HUES6 (cell line): Measurements from ENCODE around the gene SLC15A3.
"Not testable (repeated sequence)": the region's sequence is repeated elsewhere in the genome, so short reads cannot be mapped to it uniquely, and the experiment has no call there.

Experiments
- H3K27ac ChIP-seq: 2 replicates; pipeline ENCODE4 v1.7.0; 2013; ENCODE audit warnings: low read depth, mild to moderate bottlenecking, low read length, inconsistent platforms
- H3K27me3 ChIP-seq: 2 replicates; pipeline ENCODE4 v1.6.1; 2013; ENCODE audit warnings: low read length; ENCODE audit not compliant: control insufficient read depth, insufficient read depth
- H3K36me3 ChIP-seq: 2 replicates; pipeline ENCODE4 v1.6.1; 2013; ENCODE audit warnings: low read length; ENCODE audit not compliant: control insufficient read depth, insufficient read depth
- H3K4me1 ChIP-seq: 2 replicates; pipeline ENCODE4 v1.6.1; 2013; ENCODE audit warnings: low read length; ENCODE audit not compliant: control insufficient read depth, insufficient read depth
- H3K4me3 ChIP-seq: 2 replicates; pipeline ENCODE4 v1.5.1; 2013; ENCODE audit warnings: low read depth, low read length
- H3K9ac ChIP-seq: one replicate; pipeline ENCODE4 v1.6.1; 2013; ENCODE audit warnings: mild to moderate bottlenecking, low read length
- H3K9me3 ChIP-seq: 2 replicates; pipeline ENCODE4 v1.6.1; 2013; ENCODE audit warnings: low read depth, low read length; ENCODE audit not compliant: control insufficient read depth, insufficient read depth

Gene SLC15A3

DNA sequence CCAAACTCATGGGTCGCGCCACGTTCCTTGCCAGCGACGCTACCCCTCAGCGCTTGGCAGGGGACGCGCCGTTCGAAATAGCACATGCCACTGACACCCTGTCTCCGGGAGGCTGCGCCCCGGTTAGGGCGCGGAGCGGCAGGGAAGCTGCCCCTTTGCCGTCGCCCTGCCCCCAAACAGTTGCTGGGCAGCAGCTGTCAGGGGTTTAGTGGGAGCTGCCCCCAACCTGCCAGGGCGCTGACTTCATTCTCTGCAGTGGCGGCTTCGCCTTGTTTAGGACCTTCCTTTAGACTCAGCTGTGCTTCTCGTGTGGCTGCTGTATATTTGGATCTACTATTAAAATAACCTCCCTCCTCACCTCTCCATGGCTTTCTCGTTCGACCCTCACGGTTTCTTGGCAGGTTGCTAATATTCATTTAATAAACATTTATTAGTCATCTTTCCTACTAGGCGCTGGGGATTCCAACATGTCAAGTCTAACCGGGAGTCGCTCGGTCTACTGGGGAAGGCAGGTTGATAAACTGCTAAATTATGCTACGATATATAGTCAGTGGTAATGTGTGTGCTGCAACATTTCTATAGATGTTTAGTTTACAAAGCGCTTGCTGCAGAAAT is 37.2 kb downstream of the SLC15A3 start:
- H3K27ac ChIP-seq: no peak overlapping the region
- peak overlapping the region; percentile 52 for H3K4me3 ChIP-seq
- H3K27me3 ChIP-seq: peaks cover 18% of the 10 kb centered on the region
- no peaks in the 10 kb centered on the region; the same call in 1 of the 2 replicates for H3K9me3 ChIP-seq
- H3K4me1 ChIP-seq: peaks cover 39% of the 10 kb centered on the region
- H3K9ac ChIP-seq: peak overlapping the region; percentile 68
- H3K36me3 ChIP-seq: peaks cover under 1% of the 10 kb centered on the region; the same call in 1 of the 2 replicates

DNA sequence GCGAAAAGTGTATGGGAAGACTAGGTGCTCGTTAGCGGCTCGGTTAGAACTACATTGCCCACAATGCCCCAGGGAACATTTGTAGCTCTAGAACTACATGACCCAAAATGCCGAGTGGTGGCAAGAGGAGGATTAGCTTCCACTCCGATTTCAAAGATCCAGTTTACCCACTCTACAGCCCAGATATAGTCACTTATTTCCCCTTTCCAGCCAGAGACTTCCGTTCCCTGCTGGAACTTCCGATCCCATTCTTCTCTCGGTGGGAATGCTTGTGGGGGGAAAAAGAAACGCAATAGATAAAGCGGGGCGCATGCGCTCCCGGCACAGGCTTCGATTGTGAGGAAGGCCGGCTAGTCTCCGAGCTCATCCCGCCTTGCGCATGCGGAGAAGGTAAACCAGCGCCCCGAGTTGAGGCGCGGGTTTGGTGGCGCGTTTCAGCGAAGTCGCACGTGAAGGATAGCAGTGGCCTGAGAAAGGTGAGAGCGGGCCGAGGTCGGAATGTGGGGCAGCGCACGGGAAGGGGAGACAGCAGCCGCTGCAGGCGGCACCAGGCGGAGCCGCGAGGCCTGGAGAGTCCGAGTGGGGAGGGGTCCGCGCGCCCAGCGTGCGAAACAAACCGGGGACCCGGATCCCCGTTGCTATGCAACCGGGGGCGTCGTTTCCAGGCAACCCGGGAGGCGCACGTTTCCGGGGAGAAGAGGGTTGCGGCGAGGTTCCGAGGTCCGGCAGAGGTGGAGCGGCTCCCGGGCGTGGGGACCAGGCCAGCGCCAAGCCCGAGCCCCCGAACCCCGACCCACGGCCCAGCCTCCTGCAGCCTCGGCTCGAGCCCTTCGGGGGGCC is 38.0 kb downstream of the SLC15A3 start, which contains the start of gene TMEM109:
TSS of gene TMEM109 (plus strand) at position 366 of the 840 bp plus-strand sequence. CDS start 5,536 bp downstream, outside the sequence.
- H3K4me1 ChIP-seq: peaks cover 39% of the 10 kb centered on the region
- no peaks in the 10 kb centered on the region for H3K36me3 ChIP-seq
- H3K4me3 ChIP-seq: peak within 1 kb of the TSS; percentile 52
- no peaks in the 10 kb centered on the region; the same call in 1 of the 2 replicates for H3K9me3 ChIP-seq
- peak within 1 kb of the TSS; percentile 43 for H3K27ac ChIP-seq
- peaks cover 23% of the 10 kb centered on the region for H3K27me3 ChIP-seq
- H3K9ac ChIP-seq: peak within 1 kb of the TSS; percentile 68

DNA sequence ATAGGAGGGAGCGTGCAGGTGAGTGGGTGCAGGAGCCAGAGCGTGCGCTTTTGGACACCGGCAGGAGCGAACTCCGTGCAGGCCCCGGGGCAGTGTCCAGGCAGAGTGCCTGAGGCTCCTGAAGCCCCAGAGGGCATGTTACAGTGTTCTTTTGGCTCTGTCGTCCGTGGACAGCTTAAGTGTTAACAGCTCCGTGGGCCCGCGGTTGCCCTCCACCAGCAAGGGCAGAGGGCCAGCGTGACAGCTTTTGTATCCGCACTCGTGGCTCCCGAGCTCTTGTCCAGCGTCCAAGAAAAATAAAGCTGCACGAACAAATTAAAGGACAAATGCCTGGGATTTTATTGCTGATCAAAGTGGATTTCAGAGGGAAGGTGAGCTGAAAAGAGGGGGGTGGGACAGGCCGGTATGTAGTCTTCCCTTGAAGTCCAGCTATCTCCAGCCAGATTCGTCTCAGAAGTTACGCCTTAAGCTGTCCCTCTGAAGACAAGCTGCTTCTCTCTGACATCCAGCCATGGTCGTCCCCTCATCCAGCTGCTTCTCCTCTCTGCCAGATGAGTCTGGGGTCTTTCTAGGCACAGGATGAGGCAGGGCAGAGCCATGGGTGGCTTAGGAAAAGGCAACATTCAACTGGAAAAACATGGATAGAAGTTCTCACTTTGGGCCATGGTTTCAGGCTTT is 39.0 kb downstream of the SLC15A3 start:
- H3K9ac ChIP-seq: peak overlapping the region; percentile 68
- H3K4me1 ChIP-seq: peaks cover 33% of the 10 kb centered on the region
- H3K27ac ChIP-seq: no peak overlapping the region

DNA sequence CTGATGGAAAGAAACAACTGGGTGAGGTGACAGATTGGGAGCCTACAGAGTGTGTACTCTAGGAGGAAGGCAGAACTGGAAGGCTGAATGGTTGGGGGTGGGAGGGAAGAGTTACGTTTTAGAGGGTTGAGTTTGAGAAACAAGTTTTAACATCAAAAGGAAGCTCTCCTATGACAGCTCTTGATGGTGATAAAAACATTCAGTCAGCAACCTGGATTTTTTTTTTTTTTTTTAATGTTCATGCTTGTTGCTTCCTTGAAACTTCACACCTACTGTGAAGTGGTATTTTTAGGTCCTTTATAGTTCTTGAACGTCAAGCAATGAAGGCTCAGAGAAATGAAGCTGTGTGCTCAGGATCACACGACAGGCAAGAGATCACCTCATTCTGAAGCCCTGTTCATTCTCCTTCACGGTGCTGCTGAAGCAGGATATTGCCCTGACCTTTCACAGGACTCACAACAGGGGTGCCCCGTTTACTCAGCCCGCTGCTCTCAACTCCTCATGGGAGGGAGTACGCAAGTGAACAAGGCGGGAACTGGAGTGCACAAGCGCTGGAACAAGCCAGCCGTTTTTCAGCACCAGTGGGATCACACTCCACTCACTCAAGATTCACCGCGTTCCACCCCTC is 39.6 kb downstream of the SLC15A3 start:
- H3K4me3 ChIP-seq: no peak overlapping the region
- peaks cover 33% of the 10 kb centered on the region for H3K4me1 ChIP-seq
- H3K27me3 ChIP-seq: peaks cover 36% of the 10 kb centered on the region
- no peak overlapping the region for H3K27ac ChIP-seq
- H3K36me3 ChIP-seq: no peaks in the 10 kb centered on the region
- no peak overlapping the region for H3K9ac ChIP-seq
- no peaks in the 10 kb centered on the region for H3K9me3 ChIP-seq

More for the DNA sequence above, 39.0 kb downstream of the SLC15A3 start:
- Histone ChIP-seq H3K9me3 (no peaks in the 10 kb centered on the region; the same call in 1 of the 2 replicates), H3K4me3 (peak overlapping the region; percentile 52), H3K36me3 (no peaks in the 10 kb centered on the region), H3K27me3 (peaks cover 33% of the 10 kb centered on the region)

DNA sequence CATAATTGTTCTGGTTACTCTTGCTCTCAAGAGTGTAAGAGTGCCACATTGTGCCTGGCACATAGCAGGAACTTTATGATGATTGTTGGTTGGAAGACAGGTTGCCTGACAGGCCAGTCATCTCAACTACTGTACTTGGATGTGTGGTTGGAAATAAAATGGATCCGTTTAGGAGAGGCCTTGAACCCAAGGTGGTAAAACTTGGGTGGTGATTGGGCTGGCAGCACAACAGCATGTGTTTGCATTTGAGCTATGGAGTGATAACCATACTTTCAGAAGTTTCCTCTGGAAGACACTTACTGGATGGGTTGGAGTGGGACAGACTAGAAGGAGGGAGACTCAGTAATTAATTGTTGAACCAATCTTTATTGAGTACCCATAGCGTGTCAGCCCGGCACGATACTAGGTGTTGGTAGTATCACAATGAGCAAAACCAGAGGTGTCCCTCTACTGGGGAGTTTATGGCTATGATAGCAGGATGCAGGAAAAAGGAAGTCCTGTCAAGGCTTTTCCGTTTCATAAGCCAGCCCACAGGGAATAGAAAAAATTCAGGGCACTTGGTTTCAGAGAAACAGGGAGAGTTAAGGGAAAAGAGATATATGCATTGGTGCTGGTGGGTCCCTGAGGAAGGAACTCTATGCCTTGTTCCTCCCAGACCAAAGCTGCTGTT is 41.1 kb downstream of the SLC15A3 start:
- Histone ChIP-seq H3K27me3 (peaks cover 36% of the 10 kb centered on the region), H3K4me1 (peaks cover 23% of the 10 kb centered on the region), H3K36me3 (no peaks in the 10 kb centered on the region), H3K4me3 (no peak overlapping the region), H3K27ac (no peak overlapping the region), H3K9ac (no peak overlapping the region), H3K9me3 (no peaks in the 10 kb centered on the region)

DNA sequence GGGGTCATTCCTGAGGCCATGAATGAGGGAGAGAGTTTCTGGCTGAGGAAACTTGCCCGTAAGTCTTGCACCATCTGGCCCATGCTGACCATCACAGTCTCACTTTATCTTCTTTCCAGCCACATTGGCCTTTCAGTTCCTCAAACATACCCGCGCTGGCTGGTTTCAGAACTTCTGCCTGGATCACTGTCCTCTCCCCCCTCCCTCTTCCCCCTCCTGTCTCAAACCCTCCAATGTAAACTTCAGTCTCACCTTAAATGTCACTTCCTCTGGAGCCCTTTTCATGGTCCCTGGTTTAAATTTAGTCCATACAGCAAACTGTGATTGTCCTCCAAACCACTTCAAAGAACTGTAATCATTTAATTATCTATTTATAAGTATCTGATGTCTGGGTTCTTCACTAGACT is 41.7 kb downstream of the SLC15A3 start:
- Histone ChIP-seq H3K9ac (no peak overlapping the region), H3K27ac (no peak overlapping the region), H3K4me1 (peaks cover 22% of the 10 kb centered on the region)

DNA sequence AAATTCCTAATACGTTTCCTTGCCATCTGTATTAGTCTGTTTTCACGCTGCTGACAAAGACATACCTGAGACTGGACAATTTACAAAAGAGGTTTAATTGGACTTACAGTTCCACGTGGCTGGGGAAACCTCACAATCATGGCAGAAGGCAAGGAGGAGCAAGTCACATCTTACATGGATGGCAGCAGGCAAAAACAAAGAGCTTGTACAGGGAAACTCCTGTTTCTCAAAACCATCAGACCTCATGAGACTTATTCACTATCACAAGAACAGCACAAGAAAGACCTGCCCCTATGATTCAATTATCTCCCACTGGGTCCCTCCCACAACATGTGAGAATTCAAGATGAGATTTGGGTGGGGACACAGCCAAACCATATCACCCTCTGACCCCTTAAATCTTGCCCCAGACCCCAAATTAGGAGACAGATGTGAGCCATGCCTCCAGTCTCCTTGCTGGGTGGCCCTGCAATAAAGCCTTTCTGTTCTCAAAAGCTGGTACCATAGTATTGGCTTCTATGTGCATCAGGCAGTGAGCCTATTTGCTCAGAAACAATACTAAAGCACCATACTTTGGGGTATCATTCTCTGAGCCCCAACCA is 42.2 kb downstream of the SLC15A3 start:
- H3K36me3 ChIP-seq, H3K9me3 ChIP-seq, H3K27ac ChIP-seq, H3K4me3 ChIP-seq, H3K9ac ChIP-seq: not testable (repeated sequence)
- Histone ChIP-seq H3K27me3 (peaks cover 36% of the 10 kb centered on the region), H3K4me1 (peaks cover 22% of the 10 kb centered on the region)

More for the DNA sequence above, 41.7 kb downstream of the SLC15A3 start:
- H3K9me3 ChIP-seq: no peaks in the 10 kb centered on the region
- no peak overlapping the region for H3K4me3 ChIP-seq
- no peaks in the 10 kb centered on the region for H3K36me3 ChIP-seq
- peaks cover 36% of the 10 kb centered on the region for H3K27me3 ChIP-seq

DNA sequence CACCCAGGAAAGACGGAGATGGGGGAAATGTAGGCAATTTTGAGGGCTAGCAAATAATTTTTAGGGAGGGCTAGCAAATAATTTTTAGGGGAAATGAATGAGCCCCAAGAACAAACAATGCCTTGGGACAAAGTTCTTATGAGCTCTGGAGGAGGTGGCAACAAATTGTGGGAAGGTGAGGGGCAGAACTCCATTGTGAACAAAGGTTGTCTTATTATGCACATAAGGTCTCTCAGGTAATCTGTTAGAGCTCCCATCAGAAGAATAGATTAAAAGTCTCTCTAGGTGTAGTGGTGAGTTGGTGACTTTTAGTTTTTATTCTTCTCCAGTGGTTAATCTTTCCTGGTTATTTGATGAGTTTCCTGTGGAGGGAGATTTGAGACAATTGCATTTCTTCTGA is 43.2 kb downstream of the SLC15A3 start:
- H3K4me1 ChIP-seq: peaks cover 17% of the 10 kb centered on the region
- peaks cover 36% of the 10 kb centered on the region for H3K27me3 ChIP-seq
- no peak overlapping the region for H3K27ac ChIP-seq
- no peak overlapping the region for H3K4me3 ChIP-seq
- H3K36me3 ChIP-seq: 0 out of 2 replicates have a peak, but pooled peaks cover 3% of the 10 kb centered on the region
- no peaks in the 10 kb centered on the region for H3K9me3 ChIP-seq
- H3K9ac ChIP-seq: no peak overlapping the region

DNA sequence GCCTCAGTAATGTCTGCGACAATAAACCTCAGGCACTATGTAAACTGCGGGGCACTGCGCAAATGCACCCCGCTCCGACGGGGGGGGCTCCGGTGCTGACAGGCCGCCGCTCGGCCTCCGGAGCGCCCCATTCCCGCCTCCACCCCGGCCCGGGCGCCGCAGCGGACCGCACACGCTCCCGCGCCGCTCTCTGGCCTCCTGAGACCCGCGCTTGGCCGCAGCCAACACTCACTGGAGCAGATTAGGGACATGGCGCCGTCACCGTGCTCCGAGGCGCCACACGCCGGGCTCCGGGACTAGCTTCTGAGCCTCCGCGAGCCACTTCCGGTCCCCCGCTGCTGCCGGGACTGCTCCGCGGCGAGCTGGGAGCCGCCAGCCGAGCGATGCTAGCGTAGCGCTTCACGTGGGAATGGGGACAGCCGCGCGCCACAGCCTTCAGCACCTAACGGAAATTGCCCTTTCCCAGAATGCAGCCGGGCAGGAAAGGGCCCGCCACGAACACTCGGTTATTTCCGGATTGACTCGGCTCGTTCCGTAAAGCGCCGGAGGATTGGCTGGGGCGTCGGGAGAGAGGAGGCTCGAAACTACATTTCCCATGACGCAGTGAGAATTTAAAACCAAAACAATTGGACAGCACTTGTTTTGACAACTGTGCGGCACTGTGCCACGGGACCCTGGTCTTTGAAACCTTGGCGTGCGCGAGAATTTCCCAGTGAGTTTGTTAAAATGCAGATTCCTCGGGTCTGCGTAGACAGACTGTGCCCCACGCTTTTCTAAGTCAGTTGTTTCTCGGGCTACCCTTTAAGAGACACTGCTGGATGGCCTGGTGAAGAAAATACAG is 45.6 kb downstream of the SLC15A3 start, which contains the start of gene PRPF19:
TSS of gene PRPF19 (minus strand) at position 454 of the 841 bp plus-strand sequence. CDS start at position 251, 203 bp downstream.
- peak within 1 kb of the TSS; percentile 92 for H3K9ac ChIP-seq
- H3K27me3 ChIP-seq: peaks cover 33% of the 10 kb centered on the region
- H3K4me1 ChIP-seq: peaks cover 7% of the 10 kb centered on the region
- peaks cover 28% of the 10 kb centered on the region for H3K36me3 ChIP-seq
- H3K4me3 ChIP-seq: peak within 1 kb of the TSS; percentile 97
- peak within 1 kb of the TSS; percentile 91 for H3K27ac ChIP-seq
- no peaks in the 10 kb centered on the region for H3K9me3 ChIP-seq
